GM20000 (cell line): ENCODE results near the gene FMNL2.

ENCODE experiments used
- DNase-seq: peaks from one replicate; pipeline ENCODE4 v3.0.0; 2012; ENCODE audit warnings: low spot score
- CTCF ChIP-seq: IDR thresholded peaks from 2 replicates; pipeline ENCODE4 v1.5.1; 2012; ENCODE audit warnings: mild to moderate bottlenecking, control low read depth; ENCODE audit errors: extremely low read depth, missing control alignments

The FMNL2 gene

GRCh38 chr2:152492131-152492530 is 157.2 kb downstream of the FMNL2 start:
- TF ChIP-seq CTCF: no peak
- DNase-seq: no peak

GRCh38 chr2:152492911-152493310 is 157.9 kb downstream of the FMNL2 start:
- no peak for TF ChIP-seq CTCF
- no peak for DNase-seq

GRCh38 chr2:152493417-152493816 is 158.4 kb downstream of the FMNL2 start:
- no peak for DNase-seq
- no peak for TF ChIP-seq CTCF

- no peak for DNase-seq
- TF ChIP-seq CTCF: no peak
Observed at GRCh38 chr2:152493945-152494528, 159.1 kb downstream of the FMNL2 start.

GRCh38 chr2:152496371-152496770 is 161.4 kb downstream of the FMNL2 start:
- no peak for TF ChIP-seq CTCF
- no peak for DNase-seq

- TF ChIP-seq CTCF: no peak
- DNase-seq: peak; percentile 31
Observed at GRCh38 chr2:152497481-152498052, 162.6 kb downstream of the FMNL2 start.

GRCh38 chr2:152499331-152499816 is 164.4 kb downstream of the FMNL2 start:
- no peak for TF ChIP-seq CTCF

More at GRCh38 chr2:152499331-152499816, 164.4 kb downstream of the FMNL2 start:
- no peak for DNase-seq
